ENCODE data around the gene CDK6.
"Not testable (repeated sequence)": the region's sequence is repeated elsewhere in the genome, so short reads cannot be mapped to it uniquely, and the experiment has no call there.

Gene CDK6

DNA sequence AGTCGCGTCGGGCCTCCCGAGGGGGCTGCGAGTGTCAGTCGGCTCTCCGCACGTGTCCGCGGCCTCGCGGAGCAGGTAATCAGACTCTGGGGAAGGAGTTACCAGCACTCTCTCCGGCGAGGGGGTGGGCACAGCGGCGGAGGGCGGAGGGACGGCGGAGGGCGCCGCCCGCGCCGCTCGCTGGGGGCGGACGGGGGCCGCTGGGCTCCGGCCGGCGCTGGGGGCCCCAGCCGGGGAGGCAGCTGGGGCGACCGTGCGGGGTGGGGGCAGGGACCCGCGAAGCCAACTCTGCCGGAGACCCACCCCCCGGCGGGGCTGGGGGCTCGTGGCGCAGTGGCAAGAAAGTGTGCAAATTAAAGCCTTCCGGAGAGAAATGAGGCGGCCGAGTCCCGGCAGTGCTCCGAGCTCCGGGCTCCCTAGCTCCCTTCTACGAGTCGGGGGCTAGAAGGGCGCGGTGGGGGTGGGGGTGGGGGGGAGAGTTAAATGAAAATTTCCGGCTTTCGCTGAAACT is at the start of gene CDK6:
Gene CDK6, minus strand, starts transcription at position 85 of the 511 bp plus-strand sequence. CDS start 3,250 bp downstream, outside the sequence.
- TF ChIP-seq, protein P1, sequence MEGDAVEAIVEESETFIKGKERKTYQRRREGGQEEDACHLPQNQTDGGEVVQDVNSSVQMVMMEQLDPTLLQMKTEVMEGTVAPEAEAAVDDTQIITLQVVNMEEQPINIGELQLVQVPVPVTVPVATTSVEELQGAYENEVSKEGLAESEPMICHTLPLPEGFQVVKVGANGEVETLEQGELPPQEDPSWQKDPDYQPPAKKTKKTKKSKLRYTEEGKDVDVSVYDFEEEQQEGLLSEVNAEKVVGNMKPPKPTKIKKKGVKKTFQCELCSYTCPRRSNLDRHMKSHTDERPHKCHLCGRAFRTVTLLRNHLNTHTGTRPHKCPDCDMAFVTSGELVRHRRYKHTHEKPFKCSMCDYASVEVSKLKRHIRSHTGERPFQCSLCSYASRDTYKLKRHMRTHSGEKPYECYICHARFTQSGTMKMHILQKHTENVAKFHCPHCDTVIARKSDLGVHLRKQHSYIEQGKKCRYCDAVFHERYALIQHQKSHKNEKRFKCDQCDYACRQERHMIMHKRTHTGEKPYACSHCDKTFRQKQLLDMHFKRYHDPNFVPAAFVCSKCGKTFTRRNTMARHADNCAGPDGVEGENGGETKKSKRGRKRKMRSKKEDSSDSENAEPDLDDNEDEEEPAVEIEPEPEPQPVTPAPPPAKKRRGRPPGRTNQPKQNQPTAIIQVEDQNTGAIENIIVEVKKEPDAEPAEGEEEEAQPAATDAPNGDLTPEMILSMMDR (IDR thresholded peaks at IDR 0.05; ENCODE audit: low read depth, low read length), result no peak
- no peak for TF ChIP-seq EZH2phosphoT487 (IDR thresholded peaks at IDR 0.05; ENCODE audit: low read depth)
- H3K36me3 ChIP-seq (replicated peaks; ENCODE audit: low read depth, low read length), result peaks cover 13% of the 10 kb centered on the region
- H3K4me2 ChIP-seq (ENCODE audit: low read length), result peak within 1 kb of the TSS; percentile 95
- no peaks in the 10 kb centered on the region for H3K9me3 ChIP-seq (ENCODE audit: insufficient read depth, low read length)
- H3K79me2 ChIP-seq (ENCODE audit: low read length), result peaks cover 45% of the 10 kb centered on the region
- peak within 1 kb of the TSS; percentile 85 for H3K27ac ChIP-seq (ENCODE audit: low read length)
- H4K20me1 ChIP-seq (ENCODE audit: insufficient read depth, low read length), result peaks cover 12% of the 10 kb centered on the region
- H3K4me3 ChIP-seq (ENCODE audit: low read length), result peak within 1 kb of the TSS; percentile 78
- H3K27me3 ChIP-seq (ENCODE audit: low read depth, low read length), result peaks cover 33% of the 10 kb centered on the region
- H3K9ac ChIP-seq (ENCODE audit: low read length), result peak within 1 kb of the TSS; percentile 92
- peak within 1 kb of the TSS; percentile 35 for H2AFZ ChIP-seq (ENCODE audit: low read depth, low read length)
- peaks cover 14% of the 10 kb centered on the region for H3K4me1 ChIP-seq (ENCODE audit: low read length)

DNA sequence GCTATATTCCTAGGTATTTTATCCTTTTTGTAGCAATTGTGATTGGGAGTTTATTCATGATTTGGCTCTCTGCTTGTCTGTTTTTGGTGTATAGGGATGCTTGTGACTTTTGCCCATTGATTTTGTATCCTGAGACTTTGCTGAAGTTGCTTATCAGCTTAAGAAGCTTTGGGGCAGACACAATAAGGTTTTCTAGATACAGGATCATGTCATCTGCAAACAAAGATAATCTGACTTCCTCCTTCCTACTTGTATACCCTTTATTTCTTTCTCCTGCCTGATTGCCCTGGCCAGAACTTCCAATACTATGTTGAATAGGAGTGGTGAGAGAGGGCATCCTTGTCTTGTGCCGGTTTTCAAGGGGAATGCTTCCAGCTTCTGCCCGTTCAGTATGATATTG is 49.7 kb upstream of the CDK6 start:
- not testable (repeated sequence) for H3K9ac ChIP-seq (ENCODE audit: low read length); H3K4me3 ChIP-seq (ENCODE audit: low read length); H3K4me2 ChIP-seq (ENCODE audit: low read length); H3K9me3 ChIP-seq (ENCODE audit: insufficient read depth, low read length); H4K20me1 ChIP-seq (ENCODE audit: insufficient read depth, low read length); H3K27ac ChIP-seq (ENCODE audit: low read length); H3K36me3 ChIP-seq (replicated peaks; ENCODE audit: low read depth, low read length); H3K27me3 ChIP-seq (ENCODE audit: low read depth, low read length); H2AFZ ChIP-seq (ENCODE audit: low read depth, low read length); H3K79me2 ChIP-seq (ENCODE audit: low read length)
- H3K4me1 ChIP-seq (ENCODE audit: low read length), result peaks cover 21% of the 10 kb centered on the region

DNA sequence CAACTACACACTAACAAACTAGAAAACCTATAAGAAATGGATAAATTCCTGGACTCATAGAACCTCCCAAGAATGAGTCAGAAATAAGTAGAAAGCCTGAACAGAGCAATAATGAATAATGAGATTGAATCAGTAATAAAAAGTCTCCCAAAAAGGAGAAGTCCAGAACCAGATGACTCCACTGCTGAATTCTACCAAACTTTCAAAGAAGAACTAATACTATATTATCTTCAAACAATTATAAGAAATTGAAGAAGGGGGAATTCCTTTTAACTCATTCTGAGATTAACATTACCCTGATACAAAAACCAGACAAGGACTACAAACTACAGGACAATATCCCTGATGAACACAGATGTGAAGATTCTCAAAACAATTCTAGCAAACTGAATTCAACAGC is 47.8 kb upstream of the CDK6 start:
- peak overlapping the region; percentile 47 for H3K4me2 ChIP-seq (ENCODE audit: low read length)
- peak overlapping the region; percentile 59 for H3K27ac ChIP-seq (ENCODE audit: low read length)
- H3K9me3 ChIP-seq (ENCODE audit: insufficient read depth, low read length), result peaks cover 2% of the 10 kb centered on the region; the same call in 1 of the 2 replicates
- H3K4me3 ChIP-seq (ENCODE audit: low read length), result no peak overlapping the region
- H3K36me3 ChIP-seq (replicated peaks; ENCODE audit: low read depth, low read length), result peaks cover 4% of the 10 kb centered on the region
- no peak overlapping the region for H2AFZ ChIP-seq (ENCODE audit: low read depth, low read length)
- H3K9ac ChIP-seq (ENCODE audit: low read length), result no peak overlapping the region
- H3K79me2 ChIP-seq (ENCODE audit: low read length), result no peaks in the 10 kb centered on the region
- H3K4me1 ChIP-seq (ENCODE audit: low read length), result peaks cover 26% of the 10 kb centered on the region
- TF ChIP-seq, protein P1 (IDR thresholded peaks at IDR 0.05; ENCODE audit: low read depth, low read length), result no peak
- TF ChIP-seq EZH2phosphoT487 (IDR thresholded peaks at IDR 0.05; ENCODE audit: low read depth), result no peak
- no peaks in the 10 kb centered on the region for H4K20me1 ChIP-seq (ENCODE audit: insufficient read depth, low read length)
- H3K27me3 ChIP-seq (ENCODE audit: low read depth, low read length), result no peaks in the 10 kb centered on the region

DNA sequence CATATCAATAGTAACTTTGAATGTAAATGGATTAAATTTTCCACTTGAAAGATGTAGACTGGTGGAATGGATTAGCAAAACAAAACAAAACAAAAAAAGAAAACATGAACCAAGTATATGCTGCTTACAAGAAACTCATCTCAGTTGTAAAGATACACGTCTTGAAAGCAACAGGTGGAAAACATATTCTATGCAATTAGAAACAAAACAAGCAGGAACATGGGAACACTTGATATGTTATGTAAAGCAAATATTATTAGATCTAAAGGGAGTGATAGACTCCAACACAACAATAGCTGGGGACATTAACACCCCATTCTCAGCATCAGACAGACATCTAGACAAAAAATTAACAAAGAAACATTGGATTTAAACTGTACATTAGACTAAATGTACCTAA is 46.4 kb upstream of the CDK6 start:
- Histone ChIP-seq H2AFZ (ENCODE audit: low read depth, low read length) (no peak overlapping the region), H3K4me3 (ENCODE audit: low read length) (no peak overlapping the region), H3K27me3 (ENCODE audit: low read depth, low read length) (no peaks in the 10 kb centered on the region), H3K4me2 (ENCODE audit: low read length) (no peak overlapping the region), H3K4me1 (ENCODE audit: low read length) (peaks cover 26% of the 10 kb centered on the region), H4K20me1 (ENCODE audit: insufficient read depth, low read length) (no peaks in the 10 kb centered on the region), H3K27ac (ENCODE audit: low read length) (no peak overlapping the region), H3K9ac (ENCODE audit: low read length) (no peak overlapping the region), H3K79me2 (ENCODE audit: low read length) (no peaks in the 10 kb centered on the region), H3K9me3 (ENCODE audit: insufficient read depth, low read length) (peaks cover 2% of the 10 kb centered on the region; the same call in 1 of the 2 replicates), H3K36me3 (replicated peaks; ENCODE audit: low read depth, low read length) (peaks cover 4% of the 10 kb centered on the region)
- TF ChIP-seq, protein P1 (IDR thresholded peaks at IDR 0.05; ENCODE audit: low read depth, low read length), result no peak
- TF ChIP-seq EZH2phosphoT487 (IDR thresholded peaks at IDR 0.05; ENCODE audit: low read depth), result no peak

Measured in OCI-LY3 (cell line).